Stimulated activated CD4-positive, alpha-beta T cell treated with anti-CD3 and anti-CD28 coated beads, Interleukin-1b, Interleukin-23, amount 100 ng/mL, for 1 hour (primary cell): Measurements from ENCODE around the gene MIOS.
"Not testable (repeated sequence)": the region's sequence is repeated elsewhere in the genome, so short reads cannot be mapped to it uniquely, and the experiment has no call there.

Experiments used
- DNase-seq, 2 donors: peaks; one replicate each; pipeline ENCODE4 v3.0.0-alpha.2; 2020; ENCODE audit warnings: low read depth in 2 of 2

The MIOS gene

GRCh38 chr7:7554649-7555575 lies 11.8 kb upstream of the MIOS start:
- DNase-seq = no peak

- no peak for DNase-seq
Measured at GRCh38 chr7:7556852-7557251, 9.8 kb upstream of the MIOS start.

- no peak for DNase-seq
Measured at GRCh38 chr7:7557252-7557651, 9.4 kb upstream of the MIOS start.

GRCh38 chr7:7561591-7561990 lies 5.1 kb upstream of the MIOS start:
- not testable (repeated sequence) for DNase-seq

GRCh38 chr7:7562736-7563135 lies 3.9 kb upstream of the MIOS start:
- DNase-seq = no peak

- no peak for DNase-seq
Measured at GRCh38 chr7:7563269-7563668, 3.4 kb upstream of the MIOS start.

- DNase-seq = no peak
Measured at GRCh38 chr7:7563813-7564212, 2.9 kb upstream of the MIOS start.

- no peak for DNase-seq
Measured at GRCh38 chr7:7564323-7564780, 2.3 kb upstream of the MIOS start.

- DNase-seq = no peak
Measured at GRCh38 chr7:7565018-7565680, 1.5 kb upstream of the MIOS start.

- no peak for DNase-seq
Measured at GRCh38 chr7:7565746-7566650, 686 bp upstream of the MIOS start.

GRCh38 chr7:7567898-7568531 lies 1.3 kb downstream of the MIOS start:
- no peak for DNase-seq

GRCh38 chr7:7568553-7568952 lies 1.9 kb downstream of the MIOS start:
- no peak for DNase-seq

GRCh38 chr7:7569081-7569527 lies 2.4 kb downstream of the MIOS start:
- no peak for DNase-seq

- DNase-seq = no peak
Measured at GRCh38 chr7:7569615-7570014, 2.9 kb downstream of the MIOS start.

- no peak for DNase-seq
Measured at GRCh38 chr7:7570584-7570983, 3.9 kb downstream of the MIOS start.

GRCh38 chr7:7573701-7574100 lies 7.0 kb downstream of the MIOS start:
- DNase-seq = no peak

GRCh38 chr7:7576344-7576743 lies 9.7 kb downstream of the MIOS start:
- DNase-seq = no peak

GRCh38 chr7:7577888-7578287 lies 11.2 kb downstream of the MIOS start:
- DNase-seq = no peak

- no peak for DNase-seq
Measured at GRCh38 chr7:7579638-7580037, 13.0 kb downstream of the MIOS start.

- no peak for DNase-seq
Measured at GRCh38 chr7:7581531-7582179, 15.0 kb downstream of the MIOS start.

- DNase-seq = no peak
Measured at GRCh38 chr7:7582596-7582995, 15.9 kb downstream of the MIOS start.
